Osteoblast (primary cell): ENCODE data around the gene TSPOAP1. TPM values are rescaled to one million over a fixed set of nuclear protein-coding genes. Genes with fewer than 3 reads are reported as not detected.

ENCODE experiments used
- DNase-seq: peaks from one replicate; pipeline ENCODE4 v3.0.0; 2011; ENCODE audit warnings: low spot score, mixed read lengths; ENCODE audit not compliant: insufficient read length; ENCODE audit errors: missing footprints
- H2AFZ ChIP-seq: 2 replicates; pipeline ENCODE4 v1.6.0; 2011; ENCODE audit warnings: mild to moderate bottlenecking, low read length
- H3K27ac ChIP-seq: 2 replicates; pipeline ENCODE4 v1.5.1; 2011; ENCODE audit warnings: mild to moderate bottlenecking, low read depth, low read length, moderate library complexity
- H3K27me3 ChIP-seq: 2 replicates; pipeline ENCODE4 v1.6.0; 2012; ENCODE audit warnings: mild to moderate bottlenecking, control low read depth, inconsistent platforms, low read length, moderate library complexity; ENCODE audit not compliant: insufficient read depth
- H3K36me3 ChIP-seq: 2 replicates; pipeline ENCODE4 v1.5.1; 2011; ENCODE audit warnings: mild to moderate bottlenecking, low read length, control low read depth, moderate library complexity; ENCODE audit not compliant: insufficient read depth
- H3K4me1 ChIP-seq: 2 replicates; pipeline ENCODE4 v1.5.1; 2011; ENCODE audit warnings: mild to moderate bottlenecking, low read length, control low read depth, moderate library complexity; ENCODE audit not compliant: insufficient read depth
- H3K4me2 ChIP-seq: 2 replicates; pipeline ENCODE4 v1.6.0; 2011; ENCODE audit warnings: mild to moderate bottlenecking, low read length; ENCODE audit not compliant: insufficient read depth
- H3K4me3 ChIP-seq: fragments of 200-600 bp; sonication (generic); 3 replicates; pipeline ENCODE4 v1.5.1; 2012; ENCODE audit warnings: mild to moderate bottlenecking, low read length, inconsistent platforms; ENCODE audit not compliant: insufficient read depth
- H3K79me2 ChIP-seq: 2 replicates; pipeline ENCODE4 v1.6.0; 2012; ENCODE audit warnings: mild to moderate bottlenecking, low read length, control low read depth, inconsistent platforms; ENCODE audit not compliant: insufficient read depth
- H3K9me3 ChIP-seq: 2 replicates; pipeline ENCODE4 v1.5.1; 2011; ENCODE audit warnings: low read depth, low read length, control low read depth
- H4K20me1 ChIP-seq: 2 replicates; pipeline ENCODE4 v1.6.0; 2012; ENCODE audit warnings: mild to moderate bottlenecking, low read length, control low read depth; ENCODE audit not compliant: insufficient read depth
- CTCF ChIP-seq: IDR thresholded peaks from 2 replicates; pipeline ENCODE4 v1.5.1; 2011; ENCODE audit warnings: mild to moderate bottlenecking, low read depth, low read length, moderate library complexity; ENCODE audit errors: extremely low read depth
- total RNA-seq: library from RNA; depleted of rRNA; stranded (reverse); fragments of >200 nt; gene quantifications from 2 replicates; pipeline ENCODE4 v1.2.3, GENCODE V29; 2012

TSPOAP1 gene
- total RNA-seq, 1 donor = 4.3 TPM

GRCh38 chr17:58352596-58353388 is 24.2 kb upstream of the TSPOAP1 start:
- TF ChIP-seq CTCF = no peak
- Histone ChIP-seq H3K27ac (peak overlapping the region; percentile 95), H3K4me3 (peak overlapping the region; percentile 100), H3K79me2 (peaks cover 16% of the 10 kb centered on the region), H3K4me2 (peak overlapping the region; percentile 93), H3K36me3 (peaks cover 20% of the 10 kb centered on the region), H3K4me1 (peaks cover 18% of the 10 kb centered on the region), H2AFZ (peak overlapping the region; percentile 68), H3K9me3 (no peaks in the 10 kb centered on the region), H4K20me1 (peaks cover 7% of the 10 kb centered on the region), H3K27me3 (no peaks in the 10 kb centered on the region)
- DNase-seq = peak; percentile 90

- Histone ChIP-seq H3K27me3 (no peaks in the 10 kb centered on the region), H3K9me3 (no peaks in the 10 kb centered on the region), H2AFZ (peak within 1 kb of the TSS; percentile 96), H3K4me3 (peak within 1 kb of the TSS; percentile 100), H4K20me1 (peaks cover 7% of the 10 kb centered on the region), H3K79me2 (peaks cover 16% of the 10 kb centered on the region), H3K27ac (peak within 1 kb of the TSS; percentile 95), H3K36me3 (peaks cover 27% of the 10 kb centered on the region), H3K4me1 (peaks cover 18% of the 10 kb centered on the region), H3K4me2 (peak within 1 kb of the TSS; percentile 93)
- DNase-seq = peak; percentile 98
- TF ChIP-seq CTCF = no peak
These were observed 23.4 kb upstream of the TSPOAP1 start, which contains the start of gene SUPT4H1 for GRCh38 chr17:58351831-58352595. Gene SUPT4H1, minus strand, starts transcription at chr17:58352201. Its CDS starts 66 bp downstream, at chr17:58352135.

- Histone ChIP-seq H3K27ac (peak overlapping the region; percentile 95), H3K36me3 (peaks cover 35% of the 10 kb centered on the region)
- TF ChIP-seq CTCF = no peak
These were observed 22.6 kb upstream of the TSPOAP1 start for GRCh38 chr17:58351182-58351581.

GRCh38 chr17:58348038-58348437 is 19.4 kb upstream of the TSPOAP1 start:
- no peaks in the 10 kb centered on the region for H3K27me3 ChIP-seq
- no peak for TF ChIP-seq CTCF

More at GRCh38 chr17:58351182-58351581, 22.6 kb upstream of the TSPOAP1 start:
- peak overlapping the region; percentile 96 for H2AFZ ChIP-seq
- H3K27me3 ChIP-seq = no peaks in the 10 kb centered on the region
- DNase-seq = no peak
- H3K4me1 ChIP-seq = peaks cover 18% of the 10 kb centered on the region
- H4K20me1 ChIP-seq = peaks cover 7% of the 10 kb centered on the region
- H3K79me2 ChIP-seq = peaks cover 16% of the 10 kb centered on the region
- H3K4me2 ChIP-seq = peak overlapping the region; percentile 93
- H3K4me3 ChIP-seq = peak overlapping the region; percentile 100
- H3K9me3 ChIP-seq = no peaks in the 10 kb centered on the region

More at GRCh38 chr17:58348038-58348437, 19.4 kb upstream of the TSPOAP1 start:
- H3K36me3 ChIP-seq = peaks cover 55% of the 10 kb centered on the region
- H3K4me1 ChIP-seq = peaks cover 14% of the 10 kb centered on the region
- peaks cover 7% of the 10 kb centered on the region for H4K20me1 ChIP-seq
- H3K79me2 ChIP-seq = peaks cover 16% of the 10 kb centered on the region
- no peak overlapping the region for H3K27ac ChIP-seq
- no peaks in the 10 kb centered on the region for H3K9me3 ChIP-seq
- DNase-seq = no peak
- no peak overlapping the region for H2AFZ ChIP-seq
- H3K4me3 ChIP-seq = no peak overlapping the region
- no peak overlapping the region for H3K4me2 ChIP-seq
